Heart right ventricle (tissue), 16 donors: ENCODE data around the gene FHIT. TPM values are rescaled to one million over a fixed set of nuclear protein-coding genes. Genes with fewer than 3 reads are reported as not detected.

Experiments
- ATAC-seq, 8 donors: fragments of 200-7000 bp; cut with Tn5 transposase; one replicate each; pipeline ENCODE4 v1.9.1; 2020; ENCODE audit warnings: mild to moderate bottlenecking in 8 of 8, moderate library complexity in 8 of 8, moderate number of reproducible peaks in 1 of 8
- DNase-seq, 2 donors: peaks; one replicate each; pipeline ENCODE4 v3.0.0-alpha.2; 2020
- H3K27ac ChIP-seq, 10 donors: fragments of 200-600 bp; sonication (generic) in 2 of 10; one replicate each; pipeline versions ENCODE4 v1.5.0 to v1.8.0; 2020 to 2022; ENCODE audit warnings: mild to moderate bottlenecking in 3 of 10
- H3K27me3 ChIP-seq, 7 donors: fragments of 200-600 bp; one replicate each; pipeline ENCODE4 v1.8.0; 2021 to 2022; ENCODE audit warnings: mild to moderate bottlenecking in 2 of 7
- H3K36me3 ChIP-seq, 9 donors: fragments of 200-600 bp; sonication (generic) in 1 of 9; one replicate each; pipeline versions ENCODE4 v1.5.0 to v1.8.0; 2020 to 2022; ENCODE audit warnings: mild to moderate bottlenecking in 2 of 9
- H3K4me1 ChIP-seq, 9 donors: fragments of 200-600 bp; sonication (generic) in 1 of 9; one replicate each; pipeline versions ENCODE4 v1.5.0 to v1.8.0; 2020 to 2022; ENCODE audit warnings: mild to moderate bottlenecking in 4 of 9
- H3K4me3 ChIP-seq, 10 donors: fragments of 200-600 bp; sonication (generic) in 2 of 10; one replicate each; pipeline versions ENCODE4 v1.5.0 to v1.8.0; 2020 to 2022; ENCODE audit warnings: mild to moderate bottlenecking in 7 of 10, moderate library complexity in 2 of 10
- H3K9me3 ChIP-seq, 11 donors: fragments of 200-600 bp in 10 of 11; sonication (generic) in 2 of 11; one replicate each; pipeline versions ENCODE4 v1.5.0 to v1.8.0; 2013 to 2022; ENCODE audit warnings: mild to moderate bottlenecking in 2 of 11, control low read depth in 1 of 11, moderate library complexity in 1 of 11
- CTCF ChIP-seq, 9 donors: fragments of 200-600 bp; sonication (generic) in 2 of 9; IDR thresholded peaks; one replicate each; pipeline versions ENCODE4 v1.5.0 to v1.8.0; 2021 to 2022; ENCODE audit warnings: antibody characterized with exemption in 9 of 9, mild to moderate bottlenecking in 5 of 9, moderate library complexity in 1 of 9
- WGBS, 2 donors: extraction: QIAGEN DNeasy Blood & Tissue Kit; methylation state at CpG; one replicate each; pipeline ENCODE4 v1.1.7; 2013; ENCODE audit warnings: inconsistent platforms in 1 of 2; 5-methylcytosine and 5-hydroxymethylcytosine counted together
- intact Hi-C, 10 donors: fragments of 100-400 bp; cut with DNase I; formaldehyde crosslinking; loops; one replicate each; pipeline versions ENCODE4 v1.11.1 to v1.14.2; 2022
- polyA plus RNA-seq, 2 donors: library from polyadenylated mRNA; stranded (reverse); fragments of 200-250 nt; gene quantifications; one replicate each; pipeline ENCODE4 v1.2.3, GENCODE V29; 2013
- total RNA-seq, 10 donors: library from RNA; stranded (reverse); fragmentation: NEBNext Ultra II Directional in 3 of 10; extraction: Animal tissue kit (Norgen Biotek cat#: 25700) in 3 of 10; gene quantifications; one replicate each; pipeline versions ENCODE4 v1.2.1 to v1.2.4, GENCODE V29; 2021 to 2023
- donor health status: Arrhythmogenic right ventricular cardiomyopathy.
- donor health status: ischemic (EF 13 %, LVEDD 7.1; RV severe dilation, severe dysfunction).
- donor health status: healthy with polysubstance abuse.
- donor health status: DM: no; HTN: yes; CAD: no.
- donor health status: DM: no; HTN: no; CAD: no.
- donor health status: ischemic (EF 25% LVEDD 6.9; RV normal size, moderate dysfunction).
- donor health status: ischemic (EF 25% LVEDD 5.7; RV mildly dilated, moderate dysfunction).
- donor health status: healthy.
- donor health status: DM: yes; HTN: yes; CAD: no.
- donor health status: Ischemic cardiomyopathy.
- donor health status: ischemic (EF 35%, LVEDD 5.7; RV mildly dilated, moderate dysfunction).
- donor health status: nonischemic (EF 11% LVEDD 7.7; RV severe dilation, severe dysfunction).
- donor health status: DM: yes; HTN: yes; CAD: no.
- donor health status: PGD.
- donor health status: ischemic (EF 29% LVEDD 5.4; RV normal size, mild dysfunction).
- donor health status: nonischemic (EF 23%, LVEDD 6.1; RV moderate dilation, normal function).

Gene FHIT
- total and polyA plus RNA-seq, 12 donors: 4.7 to 25.5 (median 18.3) TPM

GRCh38 chr3:59877263-59878037 is 1373.8 kb downstream of the FHIT start:
- intact Hi-C loops: no loop called here
- Histone ChIP-seq H3K9me3 (no peaks in the 10 kb centered on the region), H3K27ac (no peak overlapping the region), H3K4me1 (peaks cover 0 to 11% (median 0%) of the 10 kb centered on the region in 9 donors), H3K36me3 (no peaks in the 10 kb centered on the region), H3K4me3 (no peak overlapping the region), H3K27me3 (no peaks in the 10 kb centered on the region)
- ATAC-seq (no peak), DNase-seq (no peak)
- no peak for TF ChIP-seq CTCF (IDR thresholded peaks at IDR 0.05)
- WGBS, 2 donors: 53 to 57% methylated on average over 2 of the region's 2 CpGs

- no peak for TF ChIP-seq CTCF (IDR thresholded peaks at IDR 0.05)
- 83 to 86% methylated on average over 2 of the region's 2 CpGs for WGBS, 2 donors
- Histone ChIP-seq H3K9me3 (no peaks in the 10 kb centered on the region), H3K4me3 (no peak overlapping the region), H3K27ac (no peak overlapping the region), H3K4me1 (peaks cover 0 to 11% (median 0%) of the 10 kb centered on the region in 9 donors), H3K27me3 (no peaks in the 10 kb centered on the region), H3K36me3 (no peaks in the 10 kb centered on the region)
- ATAC-seq (peak in 3 of 8 donors; percentile 34 to 57 (median 39)), DNase-seq (no peak)
- intact Hi-C loops: no loop called here
These were observed 1374.7 kb downstream of the FHIT start for GRCh38 chr3:59876533-59877062.

DNA sequence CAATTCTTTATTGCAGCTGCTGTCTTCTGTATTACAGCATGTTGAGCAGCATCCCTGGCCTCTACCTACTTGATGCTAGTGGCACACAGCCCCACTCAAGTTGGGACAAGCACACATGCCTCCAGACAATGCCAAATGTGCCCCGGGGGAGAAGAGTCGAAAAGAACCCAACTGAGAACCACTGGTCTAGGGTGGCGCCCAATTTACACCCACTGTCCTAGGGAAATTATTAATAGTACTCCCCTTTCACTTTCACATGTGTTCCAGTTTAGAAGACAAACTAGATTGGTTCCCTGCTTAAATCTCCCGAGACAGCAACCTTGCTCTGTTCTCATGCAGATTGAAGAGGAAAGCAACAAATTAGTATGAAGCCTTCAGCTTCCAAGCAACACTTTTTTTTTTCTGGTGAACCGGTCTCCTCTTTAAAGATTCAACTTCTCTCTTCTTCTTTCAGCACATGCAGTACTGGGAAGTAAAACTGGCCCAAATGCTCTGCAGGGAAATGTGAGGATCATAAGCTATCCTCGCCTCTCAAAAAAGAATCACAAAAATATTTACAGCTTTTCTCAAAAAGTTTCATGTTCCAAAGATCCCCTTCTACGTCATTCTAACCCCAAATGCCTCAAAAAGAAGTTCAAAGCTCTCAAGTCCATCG is 1377.5 kb downstream of the FHIT start:
- ATAC-seq: peak in 5 of 8 donors; percentile 30 to 67 (median 57)

More for the DNA sequence above, 1377.5 kb downstream of the FHIT start:
- Histone ChIP-seq H3K27ac (peak overlapping the region in 1 of 10 donors; percentile 15), H3K4me3 (no peak overlapping the region), H3K4me1 (peaks cover 0 to 11% (median 0%) of the 10 kb centered on the region in 9 donors), H3K9me3 (no peaks in the 10 kb centered on the region), H3K36me3 (no peaks in the 10 kb centered on the region), H3K27me3 (no peaks in the 10 kb centered on the region)
- intact Hi-C loops: no loop called here
- TF ChIP-seq CTCF (IDR thresholded peaks at IDR 0.05): no peak
- 70 to 78% methylated on average over 8 of the region's 8 CpGs for WGBS, 2 donors
- no peak for DNase-seq
